ENCODE measurements around the gene POLG. TPM values are rescaled to one million over a fixed set of nuclear protein-coding genes. Genes with fewer than 3 reads are reported as not detected.

The POLG gene
- total RNA-seq, 1 experiment from 2014 or later: 83.5 TPM

DNA sequence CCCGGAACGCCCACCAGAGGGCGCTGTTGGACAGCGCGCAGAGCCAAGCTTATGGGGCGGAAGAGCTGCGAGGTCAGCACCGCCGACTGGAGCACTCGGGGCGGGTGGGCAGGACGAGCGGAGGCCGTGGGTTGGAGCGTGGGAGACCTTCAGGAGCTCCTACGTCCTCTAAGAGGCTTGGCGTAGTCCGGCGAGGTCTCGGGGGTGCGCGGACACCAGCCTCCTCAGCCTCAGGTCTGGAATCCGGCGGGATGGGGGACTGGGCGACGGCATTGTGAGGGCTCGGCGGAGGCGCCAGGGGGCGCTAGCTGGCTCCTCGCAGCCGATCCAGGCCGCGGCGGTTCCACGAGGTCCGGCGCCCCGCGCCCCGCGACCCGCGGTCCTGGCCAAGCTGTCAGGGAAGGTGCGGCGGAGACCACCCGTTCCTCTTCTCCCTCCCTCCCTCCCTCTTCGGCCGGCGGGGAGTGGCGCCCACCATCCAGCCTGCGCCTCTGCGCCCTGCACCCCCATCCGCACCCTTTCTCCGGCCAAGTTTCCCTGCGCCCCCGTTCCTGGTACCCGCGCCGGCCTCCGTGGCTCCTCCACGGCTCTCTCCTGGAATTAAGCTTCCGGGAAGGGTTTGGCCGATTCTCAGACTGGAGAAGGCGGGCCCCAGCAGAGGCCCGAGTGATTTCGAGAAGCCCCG, 24.3 kb upstream of the POLG start:
- Histone ChIP-seq H3K4me2 (ENCODE audit: low read length) (peak overlapping the region; percentile 93), H3K79me2 (ENCODE audit: low read length) (no peaks in the 10 kb centered on the region), H3K9ac (ENCODE audit: low read length) (no peak overlapping the region), H3K27me3 (ENCODE audit: low read length) (peaks cover 49% of the 10 kb centered on the region), H2AFZ (ENCODE audit: low read length) (peak overlapping the region; percentile 85), H3K9me2 (replicated peaks; ENCODE audit: low read length) (no peaks in the 10 kb centered on the region), H3K27ac (ENCODE audit: low read length) (no peak overlapping the region), H3K4me3 (ENCODE audit: low read length) (peak overlapping the region; percentile 73), H3K9me3 (ENCODE audit: low read length) (no peaks in the 10 kb centered on the region), H3F3A (ENCODE audit: low read length, unreplicated experiment) (no peaks in the 10 kb centered on the region), H4K20me1 (ENCODE audit: low read length) (no peaks in the 10 kb centered on the region), H3K4me1 (ENCODE audit: insufficient read depth, low read length) (0 out of 2 replicates have a peak, but pooled peaks cover 3% of the 10 kb centered on the region), H3K36me3 (ENCODE audit: low read depth, low read length) (no peaks in the 10 kb centered on the region)
- TF ChIP-seq EZH2 (IDR thresholded peaks at IDR 0.05; ENCODE audit: low read length, unreplicated experiment) (no peak), EZH2phosphoT487 (IDR thresholded peaks at IDR 0.05; ENCODE audit: borderline replicate concordance, low read length) (no peak)
- TF ChIP-seq, protein P1, sequence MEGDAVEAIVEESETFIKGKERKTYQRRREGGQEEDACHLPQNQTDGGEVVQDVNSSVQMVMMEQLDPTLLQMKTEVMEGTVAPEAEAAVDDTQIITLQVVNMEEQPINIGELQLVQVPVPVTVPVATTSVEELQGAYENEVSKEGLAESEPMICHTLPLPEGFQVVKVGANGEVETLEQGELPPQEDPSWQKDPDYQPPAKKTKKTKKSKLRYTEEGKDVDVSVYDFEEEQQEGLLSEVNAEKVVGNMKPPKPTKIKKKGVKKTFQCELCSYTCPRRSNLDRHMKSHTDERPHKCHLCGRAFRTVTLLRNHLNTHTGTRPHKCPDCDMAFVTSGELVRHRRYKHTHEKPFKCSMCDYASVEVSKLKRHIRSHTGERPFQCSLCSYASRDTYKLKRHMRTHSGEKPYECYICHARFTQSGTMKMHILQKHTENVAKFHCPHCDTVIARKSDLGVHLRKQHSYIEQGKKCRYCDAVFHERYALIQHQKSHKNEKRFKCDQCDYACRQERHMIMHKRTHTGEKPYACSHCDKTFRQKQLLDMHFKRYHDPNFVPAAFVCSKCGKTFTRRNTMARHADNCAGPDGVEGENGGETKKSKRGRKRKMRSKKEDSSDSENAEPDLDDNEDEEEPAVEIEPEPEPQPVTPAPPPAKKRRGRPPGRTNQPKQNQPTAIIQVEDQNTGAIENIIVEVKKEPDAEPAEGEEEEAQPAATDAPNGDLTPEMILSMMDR (conservative IDR thresholded peaks at IDR 0.05; ENCODE audit: low read depth, low read length): peak; percentile 92
- ATAC-seq: peak; percentile 86
- ChIA-PET POLR2A (ENCODE audit: unreplicated experiment) (no interaction called here), CTCF (interaction anchor here (0.9 to 1.7 kb wide), 6 partner anchors 13 to 113 kb away, joined by 3 to 13 read pairs (median 6); no protein-coding TSS in a partner anchor)
- no TSS peak for BruUV-seq (replicated peaks)
- DNase-seq: peak; percentile 83
- intact Hi-C loops (cut with micrococcal nuclease): loop anchor here (1.0 to 10.0 kb wide), 4 partner anchors 24 to 196 kb away; no protein-coding TSS in a partner anchor

DNA sequence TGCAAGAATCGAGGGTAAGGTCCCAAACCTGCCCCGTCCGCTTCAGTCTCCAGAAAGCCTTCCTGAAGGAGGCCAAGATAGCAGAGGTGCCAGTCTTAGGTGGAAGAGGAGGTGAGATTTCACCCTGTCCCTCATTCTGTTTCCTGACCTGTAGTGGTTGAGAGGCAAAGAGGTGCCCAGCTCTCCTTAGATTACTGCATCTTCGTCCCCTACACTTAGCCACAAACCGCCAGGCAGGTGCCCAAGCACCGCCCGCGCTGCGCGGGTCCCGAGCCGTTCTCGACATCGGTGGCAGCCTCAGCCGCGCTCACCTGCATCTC, 23.8 kb upstream of the POLG start:
- DNase-seq (no peak), ATAC-seq (no peak)
- TF ChIP-seq, protein P1 (conservative IDR thresholded peaks at IDR 0.05; ENCODE audit: low read depth, low read length): no peak
- TF ChIP-seq EZH2 (IDR thresholded peaks at IDR 0.05; ENCODE audit: low read length, unreplicated experiment) (no peak), EZH2phosphoT487 (IDR thresholded peaks at IDR 0.05; ENCODE audit: borderline replicate concordance, low read length) (no peak)
- intact Hi-C loops (cut with micrococcal nuclease): loop anchor here (1.0 to 10.0 kb wide), 4 partner anchors 23 to 196 kb away; no protein-coding TSS in a partner anchor
- no peaks in the 10 kb centered on the region for H3K36me3 ChIP-seq (ENCODE audit: low read depth, low read length)
- CTCF ChIA-PET: interaction anchor here (0.9 to 1.7 kb wide), 6 partner anchors 12 to 114 kb away, joined by 3 to 13 read pairs (median 6); no protein-coding TSS in a partner anchor
- H3K9me3 ChIP-seq (ENCODE audit: low read length): no peaks in the 10 kb centered on the region
- peak overlapping the region; percentile 93 for H3K4me2 ChIP-seq (ENCODE audit: low read length)
- no peaks in the 10 kb centered on the region for H3K9me2 ChIP-seq (replicated peaks; ENCODE audit: low read length)
- no peaks in the 10 kb centered on the region for H3K79me2 ChIP-seq (ENCODE audit: low read length)
- BruUV-seq (replicated peaks): no TSS peak
- peak overlapping the region; percentile 85 for H2AFZ ChIP-seq (ENCODE audit: low read length)
- POLR2A ChIA-PET (ENCODE audit: unreplicated experiment): no interaction called here
- no peaks in the 10 kb centered on the region for H3F3A ChIP-seq (ENCODE audit: low read length, unreplicated experiment)
- H3K27me3 ChIP-seq (ENCODE audit: low read length): peaks cover 44% of the 10 kb centered on the region
- 0 out of 2 replicates have a peak, but pooled peaks cover 3% of the 10 kb centered on the region for H3K4me1 ChIP-seq (ENCODE audit: insufficient read depth, low read length)
- H3K9ac ChIP-seq (ENCODE audit: low read length): no peak overlapping the region
- H3K27ac ChIP-seq (ENCODE audit: low read length): no peak overlapping the region
- H3K4me3 ChIP-seq (ENCODE audit: low read length): peak overlapping the region; percentile 73
- H4K20me1 ChIP-seq (ENCODE audit: low read length): no peaks in the 10 kb centered on the region

All from PC-3 (cell line).